GM23248 (cell line): ENCODE results near the gene KCNH4.

Experiments
- EZH2 ChIP-seq: fragments of 200-600 bp; sonication (generic); IDR thresholded peaks from 2 replicates; pipeline ENCODE4 v1.6.1; 2018; ENCODE audit warnings: antibody characterized with exemption, mild to moderate bottlenecking; ENCODE audit not compliant: insufficient read depth, poor library complexity, severe bottlenecking
- EZH2phosphoT487 ChIP-seq: fragments of 200-600 bp; sonication (generic); IDR thresholded peaks from 2 replicates; pipeline ENCODE4 v1.6.1; 2018; ENCODE audit warnings: antibody characterized with exemption, moderate library complexity, mild to moderate bottlenecking, low read depth; ENCODE audit not compliant: insufficient read depth

DNA sequence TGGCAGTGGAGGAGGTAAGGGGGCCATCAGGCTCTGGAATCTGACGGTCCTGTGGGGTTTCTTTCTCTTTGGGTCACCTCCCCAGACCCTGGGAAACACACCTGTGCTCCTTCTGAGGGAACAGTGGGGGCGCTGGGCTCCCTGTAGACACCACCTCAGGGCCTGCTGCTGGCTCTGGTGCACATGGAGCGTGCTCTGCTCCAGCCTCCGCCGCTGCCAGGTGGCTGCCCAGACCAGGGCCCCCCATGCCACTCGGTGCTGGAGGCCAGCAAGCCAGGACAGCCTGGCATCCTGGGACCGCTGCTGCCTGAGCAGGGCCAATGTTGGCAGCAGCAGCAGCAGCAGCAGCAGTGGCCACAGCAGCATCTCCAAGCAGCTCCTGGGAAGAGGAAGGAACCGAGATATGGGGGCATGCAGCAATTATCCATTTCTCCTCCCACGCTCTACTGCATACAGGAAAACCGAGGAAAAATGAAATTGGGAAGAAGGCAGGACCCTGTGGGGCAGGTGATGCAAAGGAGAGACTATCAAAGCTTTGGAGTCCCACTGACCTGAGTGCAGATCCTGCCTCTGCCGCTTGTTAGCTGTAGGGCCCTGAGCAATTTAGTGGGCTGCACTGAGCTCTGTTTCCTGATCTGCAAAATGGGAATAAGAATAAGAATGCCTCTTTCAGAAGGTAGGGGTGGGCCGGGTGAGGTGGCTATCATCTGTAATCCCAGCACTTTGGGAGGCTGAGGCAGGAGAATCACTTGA, 12.4 kb upstream of the KCNH4 start:
- TF ChIP-seq EZH2 = no peak
- no peak for TF ChIP-seq EZH2phosphoT487
